ENCODE results near the gene SLC38A1.
"Not testable (repeated sequence)": the region's sequence is repeated elsewhere in the genome, so short reads cannot be mapped to it uniquely, and the experiment has no call there.

SLC38A1 gene

GRCh38 chr12:46165191-46165590 is 103.7 kb downstream of the SLC38A1 start:
- no peak for DNase-seq (ENCODE audit: low read depth)

GRCh38 chr12:46164186-46164761 is 104.6 kb downstream of the SLC38A1 start:
- DNase-seq (ENCODE audit: low read depth) = peak; percentile 24

GRCh38 chr12:46162549-46163076 is 106.2 kb downstream of the SLC38A1 start:
- not testable (repeated sequence) for DNase-seq (ENCODE audit: low read depth)

- DNase-seq (ENCODE audit: low read depth) = no peak
Observed at GRCh38 chr12:46160981-46161690, 107.7 kb downstream of the SLC38A1 start.

- peak; percentile 92 for DNase-seq (ENCODE audit: low read depth)
Observed at GRCh38 chr12:46160101-46160980, 108.5 kb downstream of the SLC38A1 start.

- DNase-seq (ENCODE audit: low read depth) = no peak
Observed at GRCh38 chr12:46159309-46159901, 109.4 kb downstream of the SLC38A1 start.

GRCh38 chr12:46158501-46158900 is 110.3 kb downstream of the SLC38A1 start:
- DNase-seq (ENCODE audit: low read depth) = no peak

GRCh38 chr12:46154221-46154985 is 114.4 kb downstream of the SLC38A1 start:
- peak; percentile 92 for DNase-seq (ENCODE audit: low read depth)

- peak; percentile 58 for DNase-seq (ENCODE audit: low read depth)
Observed at GRCh38 chr12:46153268-46153872, 115.5 kb downstream of the SLC38A1 start.

GRCh38 chr12:46152456-46152855 is 116.4 kb downstream of the SLC38A1 start:
- DNase-seq (ENCODE audit: low read depth) = no peak

GRCh38 chr12:46150735-46151134 is 118.1 kb downstream of the SLC38A1 start:
- no peak for DNase-seq (ENCODE audit: low read depth)

- DNase-seq (ENCODE audit: low read depth) = no peak
Observed at GRCh38 chr12:46149905-46150304, 118.9 kb downstream of the SLC38A1 start.

- no peak for DNase-seq (ENCODE audit: low read depth)
Observed at GRCh38 chr12:46149079-46149464, 119.8 kb downstream of the SLC38A1 start.

GRCh38 chr12:46148327-46149078 is 120.3 kb downstream of the SLC38A1 start:
- peak; percentile 61 for DNase-seq (ENCODE audit: low read depth)

GRCh38 chr12:46147144-46147543 is 121.7 kb downstream of the SLC38A1 start:
- no peak for DNase-seq (ENCODE audit: low read depth)

- no peak for DNase-seq (ENCODE audit: low read depth)
Observed at GRCh38 chr12:46145881-46146280, 123.0 kb downstream of the SLC38A1 start.

- DNase-seq (ENCODE audit: low read depth) = no peak
Observed at GRCh38 chr12:46144433-46144832, 124.4 kb downstream of the SLC38A1 start.

- DNase-seq (ENCODE audit: low read depth) = no peak
Observed at GRCh38 chr12:46136249-46136648, 132.6 kb downstream of the SLC38A1 start.

GRCh38 chr12:46135750-46136149 is 133.1 kb downstream of the SLC38A1 start:
- DNase-seq (ENCODE audit: low read depth) = no peak

GRCh38 chr12:46134852-46135251 is 134.0 kb downstream of the SLC38A1 start:
- no peak for DNase-seq (ENCODE audit: low read depth)

Data from amniotic epithelial cell (primary cell).